NT2/D1 (cell line): ENCODE data around the gene PEX10.

Source experiments
- SUZ12 ChIP-seq: IDR thresholded peaks from 2 replicates; pipeline ENCODE4 v1.6.1; 2011; ENCODE audit not compliant: insufficient read length, insufficient read depth; ENCODE audit errors: extremely low read depth
- ZNF274 ChIP-seq: IDR thresholded peaks from 2 replicates; pipeline ENCODE4 v1.6.1; 2011; ENCODE audit warnings: mild to moderate bottlenecking, low read depth, low read length

GRCh38 chr1:2452932-2453315 is 40.6 kb upstream of the PEX10 start:
- TF ChIP-seq ZNF274 (no peak), SUZ12 (no peak)
